ENCODE results near the gene LIPI.
"Not testable (repeated sequence)": the region's sequence is repeated elsewhere in the genome, so short reads cannot be mapped to it uniquely, and the experiment has no call there.

Gene LIPI

DNA sequence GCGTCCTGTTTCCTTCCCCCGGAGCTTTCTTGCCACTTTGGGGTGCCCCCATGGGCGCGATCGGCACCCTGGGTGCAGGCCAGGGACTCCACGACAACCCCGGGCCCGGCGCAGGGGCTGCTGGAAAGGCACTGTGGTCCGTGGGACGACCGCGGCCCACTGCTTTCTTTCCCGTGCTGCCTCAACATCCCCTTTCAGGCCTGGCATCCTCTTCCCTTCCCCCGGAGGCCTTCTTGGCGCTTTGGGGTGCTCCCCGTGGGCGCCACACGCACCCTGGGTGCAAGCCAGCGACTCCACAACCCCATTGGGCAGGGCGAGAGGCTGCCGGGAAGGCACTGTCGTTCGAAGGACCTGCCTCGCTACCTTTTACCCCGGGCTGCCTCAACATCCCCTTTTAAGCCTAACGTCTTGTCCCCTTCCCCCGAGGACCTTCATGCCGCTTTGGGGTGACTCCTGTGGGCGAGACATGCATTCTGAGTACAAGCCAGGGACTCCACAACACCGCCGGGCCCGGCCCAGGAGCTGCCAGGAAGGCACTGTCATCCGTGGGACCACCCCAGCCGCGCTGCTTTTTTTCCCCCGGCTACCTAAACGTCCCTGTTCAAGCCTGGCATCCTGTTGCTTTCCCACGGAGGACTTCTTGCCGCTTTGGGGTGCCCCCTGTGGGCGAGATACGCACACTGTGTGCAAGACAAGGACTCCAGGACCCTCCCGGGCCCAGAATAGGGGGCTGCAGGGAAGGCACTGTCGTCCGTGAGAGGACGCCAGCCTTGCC lies 137.8 kb downstream of the LIPI start:
- no peak for DNase-seq (ENCODE audit: low read depth)

DNA sequence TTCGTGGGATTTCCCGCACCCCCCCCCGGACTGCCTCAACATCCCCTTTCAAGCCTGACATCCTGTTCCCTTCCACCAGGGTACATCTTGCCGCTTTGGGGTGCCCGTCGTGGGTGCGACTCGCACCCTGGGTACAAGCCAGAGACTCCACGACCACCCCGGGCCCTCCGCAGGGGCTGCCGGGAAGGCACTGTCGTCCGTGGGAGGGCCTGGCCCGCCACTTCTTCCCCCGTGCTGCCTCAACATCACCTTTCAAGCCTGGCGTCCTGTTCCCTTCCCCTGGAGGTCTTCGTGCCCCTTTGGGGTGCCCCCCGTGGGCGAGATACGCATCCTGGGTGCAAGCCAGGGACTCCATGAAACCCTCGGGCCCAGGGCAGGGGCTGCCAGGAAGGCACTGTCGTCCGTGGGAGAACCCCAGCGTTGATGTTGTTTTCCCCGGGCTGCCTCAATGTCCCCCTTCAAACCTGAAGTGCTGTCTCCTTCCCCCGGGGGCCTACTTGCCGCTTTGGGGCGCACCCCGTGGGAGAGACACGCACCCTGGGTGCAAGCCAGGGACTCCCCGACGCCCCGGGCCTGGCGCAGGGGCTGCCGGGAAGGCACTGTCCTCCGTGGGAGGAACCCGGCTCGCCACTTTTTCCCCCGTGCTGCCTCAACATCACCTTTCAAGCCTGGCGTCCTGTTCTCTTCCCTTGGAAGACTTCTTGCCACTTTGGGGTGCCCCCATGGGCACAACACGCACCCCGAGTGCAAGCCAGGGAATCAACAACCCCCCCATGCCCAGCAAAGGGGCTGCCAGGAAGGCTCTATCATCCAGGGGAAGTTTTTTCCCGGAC lies 138.6 kb downstream of the LIPI start:
- no peak for DNase-seq (ENCODE audit: low read depth)

DNA sequence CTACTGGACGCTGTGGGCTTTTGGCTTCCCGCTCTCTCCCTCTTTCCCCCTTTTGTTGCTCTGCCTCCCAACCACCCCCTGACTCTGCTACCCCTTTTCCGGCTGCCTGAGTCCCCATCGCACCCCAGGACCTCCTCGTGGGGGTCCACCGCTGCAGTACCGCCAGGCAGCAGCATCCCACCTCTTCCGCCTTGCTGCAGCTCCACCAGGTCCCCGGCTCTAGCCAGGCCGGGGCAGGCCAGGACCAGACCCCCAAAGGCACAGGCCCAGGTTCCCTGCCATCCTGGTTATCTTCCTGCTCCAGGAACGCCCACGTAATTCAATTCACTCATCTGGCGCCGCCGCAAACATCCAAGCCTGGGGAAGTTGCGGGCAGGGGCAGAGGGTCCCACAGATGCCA lies 139.8 kb downstream of the LIPI start:
- DNase-seq (ENCODE audit: low read depth), result no peak

DNA sequence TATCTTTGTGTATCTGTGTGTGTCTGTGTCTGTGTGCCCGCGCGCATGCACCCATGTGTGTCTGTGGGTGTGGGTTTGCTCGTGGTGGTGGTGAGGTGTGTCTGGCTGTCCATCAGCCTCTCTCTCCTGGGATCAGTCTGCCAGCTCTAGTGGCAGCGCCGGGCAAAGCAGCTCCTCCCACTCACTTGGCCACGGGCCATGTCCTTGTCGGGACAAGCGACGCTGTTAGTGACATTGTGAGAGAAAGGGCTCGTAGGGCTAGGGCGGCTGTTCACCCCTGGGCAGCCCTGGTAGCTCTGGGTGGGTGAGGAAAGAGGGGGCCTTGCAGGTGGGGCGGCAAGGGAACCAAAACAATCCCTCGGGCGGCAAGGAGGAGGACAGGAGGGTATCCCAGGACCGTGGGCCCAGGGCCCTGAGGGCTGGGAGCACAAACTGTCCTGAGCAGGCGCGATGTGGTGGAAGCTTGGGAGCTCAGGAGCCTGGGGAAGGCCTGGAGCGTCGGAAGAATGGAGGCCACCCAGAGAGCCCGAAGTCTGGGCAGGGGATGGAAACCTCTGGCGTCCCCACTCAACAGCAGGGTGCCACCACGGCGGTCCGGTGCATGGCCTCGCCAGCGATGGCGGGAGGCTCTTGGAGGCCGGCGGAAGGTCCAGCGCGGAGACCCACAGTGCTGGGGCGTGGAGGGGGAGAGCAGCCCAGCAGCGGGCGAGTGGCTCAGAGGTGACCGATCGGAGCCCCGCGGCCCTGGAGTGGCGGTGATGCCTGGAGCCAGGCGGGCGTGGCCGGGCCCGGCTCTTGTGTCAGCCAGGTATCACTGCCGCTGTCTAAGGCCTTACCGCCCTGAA lies 140.5 kb downstream of the LIPI start:
- no peak for DNase-seq (ENCODE audit: low read depth)

DNA sequence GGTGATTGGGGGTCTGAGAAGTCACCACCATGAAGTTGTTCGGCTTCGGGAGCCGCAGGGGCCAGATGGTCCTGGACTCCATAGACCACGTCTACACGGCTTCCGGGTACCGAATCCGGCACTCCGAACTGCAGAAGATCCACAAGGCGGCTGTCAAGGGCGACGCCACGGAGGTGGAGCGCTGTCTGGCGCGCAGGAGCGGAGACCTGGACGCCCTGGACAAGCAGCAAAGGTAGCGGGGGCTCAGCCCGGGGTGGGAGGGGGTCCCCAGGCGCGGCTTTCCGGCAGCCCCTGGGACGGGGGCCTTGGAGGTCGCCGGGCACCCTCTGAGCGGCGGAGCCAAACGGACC lies 146.5 kb downstream of the LIPI start:
- no peak for DNase-seq (ENCODE audit: low read depth)

DNA sequence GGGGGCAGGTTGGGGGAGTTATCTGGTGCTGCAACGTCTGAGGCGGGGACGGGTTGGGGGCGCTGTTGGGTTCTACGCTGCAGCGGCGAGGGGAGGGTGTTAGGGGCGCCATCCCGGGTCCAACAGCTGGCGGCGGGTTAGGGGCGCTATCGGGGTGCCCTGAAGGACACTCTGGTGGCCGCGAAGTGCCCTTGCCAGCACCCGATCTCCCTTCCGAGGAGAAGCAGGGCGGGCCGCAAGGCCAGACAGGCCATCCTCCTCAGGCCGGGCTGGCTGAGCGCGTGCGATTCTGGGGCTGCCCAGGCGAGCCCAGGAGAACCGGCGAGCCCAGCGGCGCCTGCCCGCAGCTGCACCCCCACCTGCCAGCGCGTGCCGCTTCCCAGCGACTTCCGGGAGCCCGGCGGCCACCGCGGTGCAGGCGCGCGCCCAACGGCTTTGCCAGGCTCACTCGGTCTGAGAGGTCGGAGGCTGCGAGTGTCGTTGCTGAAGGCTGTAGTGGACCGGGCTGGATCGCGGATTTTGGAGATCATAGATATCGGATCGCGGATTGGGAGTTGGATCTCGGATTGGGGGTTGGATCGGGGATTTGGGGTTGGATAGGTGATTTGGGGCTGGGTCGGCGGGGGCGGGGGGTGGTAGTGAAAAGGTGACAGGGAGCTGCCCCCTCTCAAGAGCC lies 147.0 kb downstream of the LIPI start:
- not testable (repeated sequence) for DNase-seq (ENCODE audit: low read depth)

DNA sequence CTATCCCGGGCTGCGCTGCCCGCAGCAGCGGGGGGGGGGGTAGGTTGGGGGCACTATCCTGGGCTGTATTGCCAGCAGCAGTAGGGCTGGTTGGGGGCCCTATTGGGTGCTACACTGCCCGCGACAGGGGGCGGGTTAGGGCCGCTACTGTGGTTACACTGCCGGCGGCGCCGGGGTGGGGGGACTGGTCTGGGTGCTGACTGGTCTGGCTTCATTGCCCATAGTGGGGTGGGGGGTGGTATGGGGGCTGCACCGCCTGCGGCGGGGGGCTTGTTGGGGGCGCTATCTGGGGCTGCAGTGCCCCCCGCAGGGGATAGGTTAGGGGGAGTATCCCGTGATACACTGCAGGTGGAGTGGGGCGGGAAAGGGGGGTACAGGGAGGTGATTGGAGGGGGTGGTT lies 148.1 kb downstream of the LIPI start:
- not testable (repeated sequence) for DNase-seq (ENCODE audit: low read depth)

DNA sequence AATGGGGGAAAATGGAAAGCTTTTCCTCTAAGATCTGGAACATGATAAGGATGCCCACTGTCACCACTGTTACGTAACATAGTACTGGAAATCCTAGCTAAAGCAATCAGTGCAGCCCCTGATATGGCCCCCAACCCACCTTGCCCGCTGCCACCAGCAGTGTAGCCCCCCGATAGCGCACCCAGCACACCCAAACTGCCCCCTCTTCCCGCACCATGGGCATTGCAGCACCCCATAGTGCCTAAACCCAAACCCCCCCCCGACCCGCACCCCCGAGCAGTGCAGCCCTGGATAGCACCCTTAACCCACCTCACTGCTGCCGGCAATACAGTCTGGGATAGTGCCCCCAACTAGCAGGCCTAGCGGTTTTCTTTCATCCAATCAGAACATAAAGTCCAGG lies 148.9 kb downstream of the LIPI start:
- DNase-seq (ENCODE audit: low read depth), result not testable (repeated sequence)

DNA sequence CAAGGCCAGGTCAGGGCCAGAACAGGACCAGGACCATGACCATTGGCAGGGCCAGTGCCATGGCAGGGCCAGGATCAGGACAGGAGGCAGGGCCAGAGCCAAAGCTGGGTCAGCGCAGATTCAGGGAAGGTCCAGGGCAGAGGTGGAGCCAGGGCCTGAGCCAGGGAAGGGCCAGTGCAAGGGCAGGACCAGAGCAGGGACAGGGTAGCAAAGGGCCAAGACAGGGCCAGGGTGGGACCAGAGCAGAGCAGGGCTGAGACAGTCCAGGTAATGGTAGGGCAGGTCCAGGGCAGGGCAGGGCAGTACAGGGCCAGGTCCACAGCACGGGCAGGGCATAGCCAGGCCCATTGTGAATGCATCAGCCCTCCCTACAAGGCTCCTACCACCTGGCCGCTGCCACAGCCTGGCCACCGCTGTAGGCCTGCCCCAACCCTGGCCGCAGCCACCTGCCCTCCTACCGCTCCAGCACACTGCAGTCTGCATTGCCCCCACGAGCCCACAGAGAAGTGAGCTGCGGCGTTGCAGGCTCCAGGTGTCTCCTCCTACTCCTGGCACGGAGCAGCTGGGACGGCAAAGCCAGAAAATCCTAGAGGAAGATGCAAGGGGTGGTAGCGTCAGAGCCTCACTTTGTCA lies 151.6 kb downstream of the LIPI start:
- not testable (repeated sequence) for DNase-seq (ENCODE audit: low read depth)

Measured in stimulated activated CD8-positive, alpha-beta memory T cell treated with anti-CD3 and anti-CD28 coated beads, Interleukin-7, amount 100 ng/mL, for 24 hours (primary cell).